HUES64 (cell line): ENCODE data around the gene CHGA.

Experiments used
- H3K27ac ChIP-seq: 2 replicates; pipeline ENCODE4 v1.7.0; 2013; ENCODE audit warnings: low read depth, low read length, inconsistent platforms
- H3K27me3 ChIP-seq: 2 replicates; pipeline ENCODE4 v1.6.1; 2013; ENCODE audit warnings: mild to moderate bottlenecking, low read length; ENCODE audit not compliant: insufficient read depth
- H3K36me3 ChIP-seq: 2 replicates; pipeline ENCODE4 v1.6.1; 2013; ENCODE audit warnings: mild to moderate bottlenecking, low read length; ENCODE audit not compliant: insufficient read depth
- H3K4me1 ChIP-seq: 2 replicates; pipeline ENCODE4 v1.6.1; 2013; ENCODE audit warnings: mild to moderate bottlenecking, low read length, moderate library complexity; ENCODE audit not compliant: insufficient read depth
- H3K4me3 ChIP-seq: 2 replicates; pipeline ENCODE4 v1.5.1; 2013; ENCODE audit warnings: mild to moderate bottlenecking, low read length, moderate library complexity
- H3K9ac ChIP-seq: 2 replicates; pipeline ENCODE4 v1.6.1; 2013; ENCODE audit warnings: mild to moderate bottlenecking, low read depth, low read length
- H3K9me3 ChIP-seq: 2 replicates; pipeline ENCODE4 v1.6.1; 2013; ENCODE audit warnings: low read depth, low read length; ENCODE audit not compliant: insufficient read depth
- WGBS: fragments of 150-250, 120-280 bp; methylation state at CpG from one replicate; pipeline ENCODE4 v1.1.7; 2013; ENCODE audit warnings: missing lambda C conversion rate; 5-methylcytosine and 5-hydroxymethylcytosine counted together

CHGA gene

GRCh38 chr14:92976268-92976667 is 53.3 kb downstream of the CHGA start:
- WGBS: 95% methylated on average over 2 of the region's 2 CpGs
- Histone ChIP-seq H3K4me1 (0 out of 2 replicates have a peak, but pooled peaks cover 3% of the 10 kb centered on the region), H3K27me3 (no peaks in the 10 kb centered on the region), H3K27ac (no peak overlapping the region), H3K4me3 (no peak overlapping the region), H3K9ac (no peak overlapping the region), H3K36me3 (peaks cover 14% of the 10 kb centered on the region), H3K9me3 (peaks cover 24% of the 10 kb centered on the region)

GRCh38 chr14:92978229-92979021 is 55.5 kb downstream of the CHGA start:
- Histone ChIP-seq H3K27ac (no peak overlapping the region), H3K36me3 (peaks cover 14% of the 10 kb centered on the region), H3K9me3 (peaks cover 24% of the 10 kb centered on the region)

GRCh38 chr14:92980866-92981265 is 57.9 kb downstream of the CHGA start:
- 96% methylated on average over 4 of the region's 4 CpGs for WGBS
- H3K9me3 ChIP-seq: peaks cover 24% of the 10 kb centered on the region

More at GRCh38 chr14:92978229-92979021, 55.5 kb downstream of the CHGA start:
- Histone ChIP-seq H3K4me1 (no peaks in the 10 kb centered on the region), H3K9ac (no peak overlapping the region), H3K27me3 (no peaks in the 10 kb centered on the region), H3K4me3 (no peak overlapping the region)
- 80% methylated on average over 4 of the region's 4 CpGs for WGBS

GRCh38 chr14:92981726-92982125 is 58.8 kb downstream of the CHGA start:
- Histone ChIP-seq H3K4me3 (no peak overlapping the region), H3K9ac (no peak overlapping the region), H3K27ac (no peak overlapping the region), H3K9me3 (peaks cover 24% of the 10 kb centered on the region), H3K27me3 (no peaks in the 10 kb centered on the region), H3K36me3 (peaks cover 11% of the 10 kb centered on the region), H3K4me1 (no peaks in the 10 kb centered on the region)
- WGBS: 95% methylated on average over 8 of the region's 8 CpGs

More at GRCh38 chr14:92980866-92981265, 57.9 kb downstream of the CHGA start:
- Histone ChIP-seq H3K27me3 (no peaks in the 10 kb centered on the region), H3K4me1 (no peaks in the 10 kb centered on the region), H3K9ac (no peak overlapping the region), H3K27ac (no peak overlapping the region), H3K4me3 (no peak overlapping the region), H3K36me3 (peaks cover 14% of the 10 kb centered on the region)

- Histone ChIP-seq H3K9me3 (peaks cover 21% of the 10 kb centered on the region), H3K4me3 (no peak overlapping the region), H3K9ac (no peak overlapping the region), H3K27me3 (no peaks in the 10 kb centered on the region), H3K4me1 (no peaks in the 10 kb centered on the region), H3K36me3 (0 out of 2 replicates have a peak, but pooled peaks cover 1% of the 10 kb centered on the region), H3K27ac (no peak overlapping the region)
- WGBS: 92% methylated on average over 8 of the region's 8 CpGs
These were observed 60.0 kb downstream of the CHGA start for GRCh38 chr14:92982956-92983355.

- Histone ChIP-seq H3K9ac (no peak overlapping the region), H3K4me1 (no peaks in the 10 kb centered on the region), H3K9me3 (peaks cover 11% of the 10 kb centered on the region), H3K27ac (no peak overlapping the region), H3K36me3 (no peaks in the 10 kb centered on the region), H3K27me3 (no peaks in the 10 kb centered on the region), H3K4me3 (no peak overlapping the region)
- WGBS: 93% methylated on average over 5 of the region's 5 CpGs
These were observed 61.3 kb downstream of the CHGA start for GRCh38 chr14:92984082-92984788.
